GM21390 (cell line): ENCODE measurements around the gene GLIS1.
"Not testable (repeated sequence)": the region's sequence is repeated elsewhere in the genome, so short reads cannot be mapped to it uniquely, and the experiment has no call there.

ENCODE experiments used
- ATAC-seq: cut with Tn5 transposase; IDR thresholded peaks from one replicate; pipeline ENCODE4 v1.9.1; 2021; ENCODE audit not compliant: unreplicated experiment

Gene GLIS1

DNA sequence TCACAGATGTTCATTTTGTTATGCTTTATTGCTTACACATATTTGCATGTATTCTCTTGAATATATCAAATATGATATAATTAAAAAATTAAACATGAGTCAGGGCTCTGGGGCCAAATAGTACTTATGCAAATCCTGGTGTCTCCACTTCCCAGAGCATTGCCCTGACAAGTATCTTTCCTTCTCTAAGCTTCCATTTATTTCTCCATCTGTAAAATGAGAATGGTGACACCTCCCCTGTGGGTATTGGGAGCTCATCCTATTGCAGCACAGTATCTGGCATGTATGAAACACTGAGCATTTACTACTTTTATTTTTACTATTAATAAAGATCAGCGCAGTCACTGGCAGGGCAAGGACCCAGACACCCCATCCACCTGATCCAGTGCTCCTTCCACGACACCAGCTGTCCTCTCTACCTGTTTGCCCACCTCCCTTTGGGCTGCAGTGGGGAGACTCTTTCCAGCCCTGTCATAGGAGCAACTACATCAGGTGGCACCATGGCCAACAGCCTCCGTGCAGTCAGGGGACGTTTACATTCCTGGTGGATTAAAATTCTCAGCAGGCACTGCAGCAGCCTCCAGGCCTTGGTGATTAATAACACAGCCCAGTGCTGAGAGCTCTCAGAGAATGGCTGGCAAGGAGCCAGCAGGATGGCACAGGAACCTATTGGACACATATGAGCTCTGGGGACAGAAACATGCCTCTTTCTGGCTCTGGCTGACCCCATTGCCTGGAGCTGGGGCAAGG lies 166.7 kb downstream of the GLIS1 start:
- ATAC-seq, result no peak

- no peak for ATAC-seq
Observed at GRCh38 chr1:53568540-53568939, 170.4 kb downstream of the GLIS1 start.

- ATAC-seq, result no peak
Observed at GRCh38 chr1:53567851-53568250, 171.1 kb downstream of the GLIS1 start.

DNA sequence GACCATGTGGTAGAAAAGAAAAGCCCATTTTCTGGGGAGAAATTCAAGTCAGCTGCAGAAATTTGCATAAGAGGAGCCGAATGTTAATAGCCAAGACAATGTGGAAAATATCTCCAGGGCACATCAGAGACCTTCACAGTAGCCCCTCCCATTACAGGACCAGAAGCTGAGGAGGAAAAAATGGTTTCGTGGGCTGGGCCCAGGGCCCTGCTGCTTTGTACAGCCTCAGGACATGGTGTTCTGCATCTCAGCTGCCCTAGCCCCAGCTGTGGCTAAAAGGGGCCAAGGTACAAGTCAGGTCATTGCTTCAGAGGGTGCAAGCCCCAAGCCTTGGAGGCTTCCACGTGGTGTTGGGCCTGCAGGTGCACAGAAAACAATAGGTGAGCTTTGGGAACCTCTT lies 171.5 kb downstream of the GLIS1 start:
- ATAC-seq, result no peak

DNA sequence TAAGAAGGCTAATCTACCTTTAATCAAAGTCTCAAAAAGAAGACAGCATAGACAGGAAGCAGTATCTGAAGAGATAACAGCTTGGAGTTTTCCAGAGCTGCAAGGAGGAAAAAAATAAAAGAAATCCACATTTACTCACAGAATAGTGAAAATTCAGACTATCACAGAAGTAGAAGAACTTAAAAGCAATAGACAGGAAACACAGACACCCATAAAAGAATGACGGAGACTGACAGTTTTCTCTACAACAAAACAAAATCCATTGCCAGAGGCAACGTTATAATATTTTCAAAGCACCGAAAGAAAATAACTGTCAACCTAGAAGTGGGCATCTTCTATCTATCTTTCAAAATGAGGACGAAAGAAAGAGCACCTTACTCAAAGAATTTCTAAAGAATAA lies 175.4 kb downstream of the GLIS1 start:
- no peak for ATAC-seq

DNA sequence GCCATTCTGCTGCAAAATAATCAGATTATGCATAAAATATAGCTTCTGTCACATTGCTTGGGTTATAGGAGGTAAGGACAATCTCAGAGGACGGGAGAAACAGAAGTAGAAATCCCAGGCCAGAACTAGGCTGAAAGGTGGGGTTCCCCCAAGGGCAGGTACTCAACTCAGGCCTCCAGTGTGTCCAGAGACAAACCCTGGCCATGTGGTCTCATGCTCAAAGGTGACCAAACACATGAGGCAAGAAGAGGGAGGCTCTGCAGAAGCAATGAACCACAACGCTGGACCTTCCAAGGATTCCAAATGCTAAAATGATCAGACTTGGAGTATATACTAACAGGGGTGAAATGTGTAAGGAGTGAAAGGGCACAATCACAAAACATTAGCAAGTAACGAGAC lies 176.0 kb downstream of the GLIS1 start:
- no peak for ATAC-seq

GRCh38 chr1:53562291-53562980 lies 176.5 kb downstream of the GLIS1 start:
- no peak for ATAC-seq

GRCh38 chr1:53561503-53562105 lies 177.4 kb downstream of the GLIS1 start:
- no peak for ATAC-seq

DNA sequence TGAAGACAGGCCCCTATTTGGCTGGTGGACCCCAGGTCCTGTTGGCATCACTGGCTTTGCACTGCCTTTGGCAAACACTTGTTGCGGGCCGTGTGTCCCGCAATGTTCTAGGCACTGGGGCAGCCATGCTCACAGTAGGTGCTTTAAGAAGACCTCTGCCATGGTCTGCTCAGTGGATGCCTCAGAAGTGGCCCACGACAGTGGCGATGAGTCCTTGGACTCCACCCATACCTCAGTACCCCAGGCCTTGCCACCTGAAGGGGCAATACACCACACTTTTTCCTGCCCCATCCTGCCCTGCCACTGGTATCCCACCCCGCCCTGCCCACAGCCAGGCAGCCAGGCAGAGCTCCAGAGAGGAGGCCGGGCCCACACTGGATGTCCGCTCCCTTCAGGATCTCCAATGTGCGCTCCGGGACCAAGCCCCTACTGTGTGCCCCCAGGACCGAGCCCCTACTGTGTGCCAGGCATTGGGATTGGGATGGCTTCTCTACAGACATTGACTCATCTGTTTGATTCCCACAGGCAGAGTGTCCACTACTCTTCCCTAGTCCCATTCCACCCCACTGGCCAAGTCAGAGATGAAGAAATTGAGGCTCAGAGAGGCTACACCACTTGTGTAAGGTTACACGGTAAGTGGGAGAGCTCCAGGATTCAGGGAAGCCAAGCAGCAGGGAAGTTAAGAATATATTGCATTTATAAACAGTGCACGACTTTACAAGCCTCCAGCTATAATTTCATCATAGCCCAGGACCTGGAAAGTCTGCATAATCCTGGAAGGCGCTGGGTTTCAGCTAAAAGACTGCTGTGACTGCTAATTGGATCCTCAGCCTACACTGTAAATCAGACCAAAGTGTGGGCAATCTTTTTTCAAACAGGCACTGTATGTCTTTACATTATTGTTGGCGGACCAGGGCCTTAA lies 178.1 kb downstream of the GLIS1 start:
- ATAC-seq, result no peak

DNA sequence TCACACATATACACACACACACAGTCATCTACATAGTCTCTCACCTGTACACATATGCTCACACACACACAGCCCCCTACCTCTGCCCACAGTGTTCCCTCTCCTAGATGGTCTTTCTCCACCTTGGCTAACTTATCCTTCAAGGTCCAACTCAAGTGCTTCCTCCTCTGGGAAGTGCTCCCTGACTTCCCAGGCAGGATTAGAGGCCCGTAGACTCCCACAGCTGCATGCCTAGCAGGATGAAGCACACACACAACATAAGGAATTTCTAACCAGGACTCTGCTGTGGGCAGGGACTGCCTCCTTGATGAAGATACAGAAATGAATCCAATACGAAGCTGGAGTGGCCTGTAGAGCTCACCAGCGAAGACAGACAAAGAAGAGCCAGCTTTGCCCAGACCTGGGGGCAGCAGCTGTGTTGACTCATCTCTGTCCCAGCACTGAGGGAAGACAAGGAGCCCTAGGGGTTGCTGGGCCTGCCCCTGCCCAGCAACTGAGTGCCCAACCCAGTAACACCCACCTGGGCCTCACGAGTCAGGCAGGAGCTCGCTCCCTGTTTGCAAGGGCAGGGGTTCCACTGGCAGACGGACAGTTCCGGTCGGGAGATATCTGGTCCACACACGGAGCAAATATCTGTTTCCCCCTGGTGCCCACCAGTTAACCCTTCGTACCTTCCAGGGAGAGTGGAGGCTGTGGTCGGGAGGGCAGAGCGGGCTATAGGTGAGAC lies 178.9 kb downstream of the GLIS1 start:
- ATAC-seq, result no peak

DNA sequence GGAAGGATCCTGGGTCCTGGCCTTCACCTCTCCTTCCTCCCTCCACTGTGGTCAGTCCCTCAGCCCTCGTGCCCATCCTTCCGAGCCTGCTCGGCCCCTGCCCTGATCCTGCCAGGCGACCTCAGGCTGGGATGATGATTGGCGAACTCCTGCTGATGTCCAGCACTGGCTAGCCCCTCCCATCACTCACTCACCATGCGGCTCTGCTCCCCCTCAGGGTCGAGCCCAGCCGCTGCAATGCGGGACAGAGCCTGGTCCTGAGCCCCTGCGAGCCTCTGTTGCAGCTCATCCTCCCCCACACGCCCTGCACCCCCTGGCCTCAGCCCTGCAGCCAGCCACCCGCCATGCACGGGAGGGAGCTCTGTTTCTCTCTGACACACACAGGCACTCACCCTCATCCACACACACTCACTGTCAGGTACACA lies 179.6 kb downstream of the GLIS1 start:
- no peak for ATAC-seq

GRCh38 chr1:53558739-53559315 lies 180.1 kb downstream of the GLIS1 start:
- no peak for ATAC-seq

- ATAC-seq, result no peak
Observed at GRCh38 chr1:53557830-53558738, 180.9 kb downstream of the GLIS1 start.

- ATAC-seq, result no peak
Observed at GRCh38 chr1:53557369-53557768, 181.6 kb downstream of the GLIS1 start.

DNA sequence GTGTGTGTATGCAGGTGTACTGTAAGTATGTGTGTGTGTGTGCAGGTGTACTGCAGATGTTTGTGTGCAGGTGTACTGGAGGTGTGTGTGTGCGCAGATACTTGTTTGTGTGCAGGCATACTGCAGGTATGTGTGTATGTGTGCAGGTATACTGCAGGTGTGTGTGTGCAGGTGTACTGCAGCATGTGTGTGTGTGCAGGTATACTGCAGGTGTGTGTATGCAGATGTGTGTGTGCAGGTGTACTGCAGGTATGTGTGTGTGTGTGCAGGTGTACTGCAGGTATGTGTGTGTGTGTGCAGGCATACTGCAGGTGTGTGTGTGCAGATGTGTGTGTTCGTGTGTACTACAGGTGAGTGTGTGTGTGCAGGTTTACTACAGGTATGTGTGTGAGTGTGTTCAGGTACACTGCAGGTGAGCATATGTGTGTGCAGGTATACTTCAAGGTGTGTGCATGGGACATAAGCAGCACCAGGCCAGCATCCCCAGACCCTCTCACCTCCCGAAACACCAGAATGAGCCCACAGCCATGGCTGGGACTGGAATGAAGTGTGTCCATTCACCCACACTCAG lies 182.2 kb downstream of the GLIS1 start:
- ATAC-seq, result no peak

- not testable (repeated sequence) for ATAC-seq
Observed at GRCh38 chr1:53555620-53556326, 183.2 kb downstream of the GLIS1 start.

GRCh38 chr1:53554592-53555305 lies 184.2 kb downstream of the GLIS1 start:
- ATAC-seq, result no peak
